ENCODE results near the gene OR7C1. TPM values are rescaled to one million over a fixed set of nuclear protein-coding genes. Genes with fewer than 3 reads are reported as not detected.
"Not testable (repeated sequence)": the region's sequence is repeated elsewhere in the genome, so short reads cannot be mapped to it uniquely, and the experiment has no call there.

OR7C1 gene
- total RNA-seq, 2 donors from 2014 or later, result not detected

DNA sequence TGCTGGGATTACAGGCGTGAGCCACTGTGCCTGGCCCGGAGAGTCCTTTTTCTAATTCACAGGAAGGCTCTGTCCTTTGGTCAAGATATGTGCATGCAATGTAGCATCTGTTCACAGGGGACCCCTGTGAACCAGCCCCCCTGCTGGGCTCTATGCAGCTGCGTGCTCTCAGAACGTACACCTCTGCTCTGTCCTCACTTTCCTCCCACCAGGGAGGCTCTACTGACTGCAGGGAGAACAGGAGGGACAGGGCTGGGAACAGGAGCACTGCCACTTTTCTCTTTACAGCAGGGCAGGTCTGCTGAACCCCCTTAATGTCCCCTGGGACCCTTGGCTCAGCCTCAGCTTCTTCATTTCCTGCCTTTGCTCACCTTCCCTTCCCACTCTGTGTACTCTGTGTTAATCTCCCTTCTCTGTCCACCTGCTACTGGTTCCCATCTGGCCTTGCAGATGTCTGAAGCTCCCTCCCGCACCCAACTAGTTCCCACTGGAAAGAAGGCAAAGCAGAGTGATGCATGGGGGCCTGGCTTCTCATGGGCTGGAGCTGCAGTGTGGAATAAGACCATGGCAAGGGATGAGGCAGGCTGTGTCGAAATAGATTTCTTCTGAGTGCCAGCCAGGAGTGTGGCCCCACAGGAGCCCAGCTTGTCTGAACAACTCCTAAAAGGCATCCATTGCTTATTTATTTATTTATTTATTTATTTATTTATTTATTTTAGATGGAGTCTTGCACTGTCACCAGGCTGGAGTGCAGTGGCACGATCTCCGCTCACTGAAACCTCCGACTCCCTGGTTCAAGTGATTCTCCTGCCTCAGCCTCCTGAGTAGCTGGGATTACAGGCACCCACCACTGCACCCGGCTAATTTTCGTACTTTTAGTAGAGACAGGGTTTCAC is 63.8 kb downstream of the OR7C1 start:
- TF ChIP-seq, protein P1, sequence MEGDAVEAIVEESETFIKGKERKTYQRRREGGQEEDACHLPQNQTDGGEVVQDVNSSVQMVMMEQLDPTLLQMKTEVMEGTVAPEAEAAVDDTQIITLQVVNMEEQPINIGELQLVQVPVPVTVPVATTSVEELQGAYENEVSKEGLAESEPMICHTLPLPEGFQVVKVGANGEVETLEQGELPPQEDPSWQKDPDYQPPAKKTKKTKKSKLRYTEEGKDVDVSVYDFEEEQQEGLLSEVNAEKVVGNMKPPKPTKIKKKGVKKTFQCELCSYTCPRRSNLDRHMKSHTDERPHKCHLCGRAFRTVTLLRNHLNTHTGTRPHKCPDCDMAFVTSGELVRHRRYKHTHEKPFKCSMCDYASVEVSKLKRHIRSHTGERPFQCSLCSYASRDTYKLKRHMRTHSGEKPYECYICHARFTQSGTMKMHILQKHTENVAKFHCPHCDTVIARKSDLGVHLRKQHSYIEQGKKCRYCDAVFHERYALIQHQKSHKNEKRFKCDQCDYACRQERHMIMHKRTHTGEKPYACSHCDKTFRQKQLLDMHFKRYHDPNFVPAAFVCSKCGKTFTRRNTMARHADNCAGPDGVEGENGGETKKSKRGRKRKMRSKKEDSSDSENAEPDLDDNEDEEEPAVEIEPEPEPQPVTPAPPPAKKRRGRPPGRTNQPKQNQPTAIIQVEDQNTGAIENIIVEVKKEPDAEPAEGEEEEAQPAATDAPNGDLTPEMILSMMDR (IDR thresholded peaks at IDR 0.05), result no peak
- H3K36me3 ChIP-seq, result no peaks in the 10 kb centered on the region
- H3K4me3 ChIP-seq, result no peak overlapping the region
- H3K9me3 ChIP-seq, result no peaks in the 10 kb centered on the region
- H3K27ac ChIP-seq, result no peak overlapping the region
- DNase-seq, result no peak
- H3K4me1 ChIP-seq, result no peaks in the 10 kb centered on the region
- no peaks in the 10 kb centered on the region for H3K27me3 ChIP-seq
- no peak overlapping the region for H3K9ac ChIP-seq (ENCODE audit: low read depth in 2 of 2, low read length in 2 of 2)
- intact Hi-C loops (cut with DNase I), result no loop called here

DNA sequence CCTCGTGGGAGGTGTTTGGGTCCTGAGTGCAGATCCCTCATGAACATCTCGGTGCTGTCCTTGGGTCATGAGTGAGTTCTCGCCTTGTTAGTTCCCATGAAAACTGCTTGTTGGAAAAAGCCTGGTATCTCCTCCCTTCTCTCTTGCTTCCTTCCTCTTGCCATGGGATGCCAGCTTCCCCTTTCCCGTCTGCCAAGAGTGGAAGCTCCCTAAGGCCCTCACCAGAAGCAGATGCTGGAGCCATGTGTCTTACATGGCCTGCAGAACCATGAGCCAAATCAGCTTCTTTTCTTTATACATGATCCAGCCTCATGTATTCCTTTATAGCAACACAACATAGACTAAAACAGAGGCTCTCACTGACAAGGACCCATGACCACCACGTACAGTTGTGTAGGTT is 64.8 kb downstream of the OR7C1 start:
- DNase-seq, result no peak
- intact Hi-C loops (cut with DNase I), result no loop called here
- Histone ChIP-seq H3K9ac (ENCODE audit: low read depth in 2 of 2, low read length in 2 of 2) (no peak overlapping the region), H3K27me3 (no peaks in the 10 kb centered on the region), H3K4me1 (no peaks in the 10 kb centered on the region), H3K4me3 (no peak overlapping the region), H3K9me3 (no peaks in the 10 kb centered on the region), H3K36me3 (no peaks in the 10 kb centered on the region), H3K27ac (no peak overlapping the region)
- TF ChIP-seq, protein P1 (IDR thresholded peaks at IDR 0.05), result no peak

DNA sequence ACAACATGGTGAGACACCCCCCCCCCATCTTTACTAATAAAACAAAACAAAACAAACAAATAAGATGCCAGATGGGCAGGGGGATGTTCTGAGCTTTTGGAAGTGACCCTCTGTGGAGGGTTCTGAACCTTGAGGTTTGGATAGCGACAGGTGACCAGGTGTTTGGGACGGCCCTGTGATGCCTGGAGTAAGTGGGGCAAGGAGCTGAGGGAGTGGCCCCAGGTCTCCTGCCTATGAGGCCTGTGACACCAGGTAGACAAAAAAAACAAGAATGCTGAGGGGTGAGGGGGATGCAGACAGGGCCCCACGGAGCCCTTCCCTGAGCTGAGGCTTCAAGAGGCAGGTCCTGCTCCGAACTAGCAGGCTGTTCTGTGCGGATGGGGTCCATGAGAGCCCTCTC is 65.8 kb downstream of the OR7C1 start:
- TF ChIP-seq, protein P1 (IDR thresholded peaks at IDR 0.05), result no peak
- Histone ChIP-seq H3K36me3 (no peaks in the 10 kb centered on the region), H3K4me3 (no peak overlapping the region), H3K9me3 (no peaks in the 10 kb centered on the region), H3K9ac (ENCODE audit: low read depth in 2 of 2, low read length in 2 of 2) (no peak overlapping the region), H3K4me1 (no peaks in the 10 kb centered on the region), H3K27me3 (no peaks in the 10 kb centered on the region), H3K27ac (no peak overlapping the region)
- DNase-seq, result no peak
- intact Hi-C loops (cut with DNase I), result loop anchor here (5.0 kb wide), 1 partner anchor 372 kb away; no protein-coding TSS in a partner anchor

DNA sequence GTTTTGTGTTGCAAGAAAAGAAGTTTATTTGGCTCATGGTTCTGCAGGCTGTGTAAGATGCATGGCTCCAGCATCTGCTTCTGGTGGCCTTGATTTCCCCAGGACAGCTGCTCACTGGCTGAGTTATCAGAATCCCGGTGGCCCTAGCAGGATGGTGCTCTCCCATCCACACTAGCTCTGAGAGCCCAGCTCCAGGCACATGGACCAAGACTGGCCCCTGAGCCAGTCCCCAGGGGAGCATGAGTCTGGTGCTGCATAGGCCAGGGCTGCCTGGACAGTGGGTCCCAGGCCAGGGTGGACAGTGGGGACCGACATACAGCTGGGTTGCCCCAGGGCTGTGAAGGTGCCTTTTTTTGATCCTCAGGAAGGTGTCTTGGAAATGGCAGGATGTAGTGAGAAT is 67.0 kb downstream of the OR7C1 start:
- no peaks in the 10 kb centered on the region for H3K36me3 ChIP-seq
- intact Hi-C loops (cut with DNase I), result loop anchor here (5.0 kb wide), 1 partner anchor 371 kb away; no protein-coding TSS in a partner anchor
- TF ChIP-seq, protein P1 (IDR thresholded peaks at IDR 0.05), result no peak

DNA sequence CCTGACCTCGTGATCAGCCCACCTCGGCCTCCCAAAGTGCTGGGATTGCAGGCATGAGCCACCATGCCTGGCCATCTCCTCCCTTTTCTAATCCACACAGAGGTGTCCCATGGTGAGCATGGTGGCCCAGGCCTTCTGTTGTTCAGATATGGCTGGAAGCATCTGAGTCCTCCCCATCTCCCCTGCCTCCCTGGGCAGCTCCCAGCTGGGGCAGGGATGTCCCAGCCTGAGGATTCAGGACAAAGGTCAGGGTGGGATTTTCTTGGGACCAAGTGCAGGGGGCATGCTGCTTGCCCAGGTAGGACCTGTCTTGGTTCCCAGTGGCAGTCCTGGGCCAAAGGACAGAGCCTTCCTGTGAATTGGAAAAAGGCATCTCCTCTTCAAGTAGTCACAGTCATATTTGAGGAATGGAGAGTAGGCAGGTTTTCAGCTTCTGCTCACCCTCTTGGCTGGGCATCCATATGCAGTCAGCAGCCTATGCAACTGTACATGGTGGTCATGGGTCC is 67.5 kb downstream of the OR7C1 start:
- Histone ChIP-seq H3K4me3 (no peak overlapping the region), H3K4me1 (no peaks in the 10 kb centered on the region), H3K9me3 (no peaks in the 10 kb centered on the region), H3K27me3 (no peaks in the 10 kb centered on the region), H3K9ac (ENCODE audit: low read depth in 2 of 2, low read length in 2 of 2) (no peak overlapping the region), H3K27ac (no peak overlapping the region), H3K36me3 (no peaks in the 10 kb centered on the region)
- DNase-seq, result no peak
- intact Hi-C loops (cut with DNase I), result loop anchor here (5.0 kb wide), 1 partner anchor 370 kb away; no protein-coding TSS in a partner anchor
- TF ChIP-seq, protein P1 (IDR thresholded peaks at IDR 0.05), result no peak

More for the DNA sequence above, 67.0 kb downstream of the OR7C1 start:
- H3K4me1 ChIP-seq, result no peaks in the 10 kb centered on the region
- no peak overlapping the region for H3K27ac ChIP-seq
- no peak for DNase-seq
- H3K4me3 ChIP-seq, result no peak overlapping the region
- no peak overlapping the region for H3K9ac ChIP-seq (ENCODE audit: low read depth in 2 of 2, low read length in 2 of 2)
- no peaks in the 10 kb centered on the region for H3K27me3 ChIP-seq
- no peaks in the 10 kb centered on the region for H3K9me3 ChIP-seq

DNA sequence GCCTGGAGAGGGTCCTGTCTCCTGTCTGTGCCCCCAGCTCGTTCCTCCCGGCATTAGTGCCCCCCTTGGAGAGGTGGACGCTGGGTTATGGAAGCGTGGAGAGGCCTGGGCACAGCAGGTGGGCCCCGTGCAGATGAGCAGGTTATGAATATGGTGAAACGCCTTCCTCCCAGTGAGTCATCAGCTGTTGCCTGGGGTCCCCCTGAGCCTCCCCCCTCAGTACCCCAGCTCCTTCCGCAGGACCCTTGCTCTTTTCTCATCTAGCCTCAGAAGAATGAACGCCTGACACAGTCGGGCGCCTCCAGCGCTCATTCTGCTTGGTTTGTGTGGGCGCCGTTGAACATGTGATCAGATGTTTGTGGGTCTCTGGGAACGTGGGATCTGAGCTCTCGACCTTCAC is 69.1 kb downstream of the OR7C1 start:
- H3K27me3 ChIP-seq; H3K27ac ChIP-seq; H3K4me1 ChIP-seq; H3K4me3 ChIP-seq; H3K9ac ChIP-seq (ENCODE audit: low read depth in 2 of 2, low read length in 2 of 2); DNase-seq; H3K36me3 ChIP-seq; H3K9me3 ChIP-seq: not testable (repeated sequence)
- intact Hi-C loops (cut with DNase I), result loop anchor here (5.0 kb wide), 1 partner anchor 369 kb away; no protein-coding TSS in a partner anchor

DNA sequence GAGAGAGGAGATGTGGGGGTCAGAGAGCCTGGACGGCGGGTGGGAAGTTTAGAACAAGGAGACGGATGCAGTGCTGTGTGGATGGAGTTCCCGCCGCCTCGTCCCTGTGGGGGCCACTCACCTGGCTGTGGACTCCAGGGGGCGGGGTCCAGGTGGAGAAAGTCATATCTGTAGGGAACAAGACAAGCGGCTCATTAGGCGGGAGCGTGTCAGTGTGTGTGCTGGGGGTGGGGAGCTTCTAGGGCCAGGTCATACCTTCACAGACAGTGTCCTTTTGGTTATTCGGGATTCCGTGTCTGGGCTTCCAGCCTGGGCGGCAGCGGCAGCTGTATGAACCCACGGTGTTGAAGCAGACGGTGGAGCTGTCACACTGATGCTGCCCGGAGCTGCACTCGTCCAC is 69.6 kb downstream of the OR7C1 start:
- H3K27me3 ChIP-seq; H3K27ac ChIP-seq; DNase-seq; H3K4me3 ChIP-seq; H3K4me1 ChIP-seq; H3K9me3 ChIP-seq; H3K9ac ChIP-seq (ENCODE audit: low read depth in 2 of 2, low read length in 2 of 2); H3K36me3 ChIP-seq: not testable (repeated sequence)
- intact Hi-C loops (cut with DNase I), result loop anchor here (5.0 kb wide), 1 partner anchor 368 kb away; no protein-coding TSS in a partner anchor
